Measurements from ENCODE around the gene MYNN. TPM values are rescaled to one million over a fixed set of nuclear protein-coding genes. Genes with fewer than 3 reads are reported as not detected.

MYNN gene
- total RNA-seq, 1 experiment from 2014 or later = 13.5 TPM

DNA sequence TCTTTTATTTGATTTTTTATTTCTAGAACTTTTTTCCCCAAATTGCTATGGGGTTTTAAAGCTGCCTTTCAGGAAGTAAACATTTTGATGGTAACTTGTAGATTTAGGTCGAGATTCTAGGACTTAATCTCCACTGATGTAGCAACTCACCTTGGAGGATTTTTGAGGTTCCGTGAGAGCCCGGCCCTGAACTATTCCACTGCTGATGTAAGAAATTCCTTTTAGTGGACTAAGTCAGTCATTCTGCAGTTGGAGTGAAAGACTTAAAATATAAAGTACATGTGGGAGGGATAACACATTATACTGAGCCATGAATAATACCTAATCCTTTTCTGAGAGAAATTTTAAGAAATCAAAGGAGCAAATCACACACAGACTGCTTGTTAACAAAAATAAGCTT lies 52.1 kb downstream of the MYNN start:
- Histone ChIP-seq H3K27ac (ENCODE audit: low read depth, low read length) (no peak overlapping the region), H4K20me1 (ENCODE audit: insufficient read depth) (no peaks in the 10 kb centered on the region), H3K36me3 (ENCODE audit: control insufficient read depth in 1 of 2, insufficient read depth in 2 of 2, low read length in 2 of 2) (no peaks in the 10 kb centered on the region), H3K4me2 (ENCODE audit: low read length) (no peak overlapping the region), H3K4me1 (ENCODE audit: control insufficient read depth in 1 of 2, insufficient read depth in 2 of 2, low read length in 2 of 2) (no peaks in the 10 kb centered on the region), H3K27me3 (ENCODE audit: insufficient read depth, low read length) (no peaks in the 10 kb centered on the region), H3K9ac (ENCODE audit: low read length) (no peak overlapping the region), H3K79me2 (ENCODE audit: insufficient read depth, low read length) (no peaks in the 10 kb centered on the region), H3K9me2 (ENCODE audit: insufficient read depth) (no peaks in the 10 kb centered on the region), H2AFZ (ENCODE audit: low read depth, low read length, poor library complexity, severe bottlenecking) (no peak overlapping the region), H3K4me3 (replicated peaks in 1 of 2; ENCODE audit: low read depth in 1 of 2, low read length in 2 of 2) (no peak overlapping the region), H3K9me3 (ENCODE audit: control insufficient read depth in 1 of 2, insufficient read depth in 1 of 2, low read depth in 1 of 2, low read length in 2 of 2) (no peaks in the 10 kb centered on the region)
- ATAC-seq (no peak), DNase-seq (ENCODE audit: low read depth, low spot score) (no peak)
- CTCF ChIA-PET = no interaction called here
- intact Hi-C loops (cut with micrococcal nuclease) = no loop called here
- no peak for TF ChIP-seq EZH2 (IDR thresholded peaks at IDR 0.05)
- POLR2A ChIA-PET = no interaction called here
- no TSS peak for BruUV-seq (replicated peaks)
- RAD21 ChIA-PET (ENCODE audit: low non-redundant PET in 1 of 2, low total read pairs in 2 of 2, uncharacterized antibody in 2 of 2, unreplicated experiment in 2 of 2) = no interaction called here

DNA sequence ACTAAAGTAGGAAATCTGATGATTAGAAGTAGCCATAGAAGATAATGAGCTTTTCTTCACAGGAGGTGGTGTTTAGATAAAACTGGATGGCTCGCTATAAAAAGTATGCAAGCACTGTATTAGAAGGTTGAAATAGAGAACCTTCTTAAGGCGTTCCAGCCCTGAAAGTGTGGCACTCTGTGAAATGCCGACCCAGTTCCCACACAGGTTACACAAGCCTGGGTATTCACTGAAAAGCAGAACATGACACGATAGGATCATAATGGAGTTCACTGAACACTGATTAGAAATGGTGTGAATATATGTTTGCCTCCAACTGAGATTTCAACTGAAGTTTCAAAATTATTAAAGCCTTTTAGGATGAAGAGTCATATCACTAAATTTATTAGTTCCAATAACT lies 54.5 kb downstream of the MYNN start:
- H3K4me1 ChIP-seq (ENCODE audit: control insufficient read depth in 1 of 2, insufficient read depth in 2 of 2, low read length in 2 of 2) = no peaks in the 10 kb centered on the region
- H3K9me3 ChIP-seq (ENCODE audit: control insufficient read depth in 1 of 2, insufficient read depth in 1 of 2, low read depth in 1 of 2, low read length in 2 of 2) = no peaks in the 10 kb centered on the region
- no peaks in the 10 kb centered on the region for H3K9me2 ChIP-seq (ENCODE audit: insufficient read depth)
- ChIA-PET RAD21 (ENCODE audit: low non-redundant PET in 1 of 2, low total read pairs in 2 of 2, uncharacterized antibody in 2 of 2, unreplicated experiment in 2 of 2) (no interaction called here), CTCF (no interaction called here), POLR2A (no interaction called here)
- no peak overlapping the region for H3K27ac ChIP-seq (ENCODE audit: low read depth, low read length)
- no peak overlapping the region for H3K4me3 ChIP-seq (replicated peaks in 1 of 2; ENCODE audit: low read depth in 1 of 2, low read length in 2 of 2)
- H3K9ac ChIP-seq (ENCODE audit: low read length) = no peak overlapping the region
- TF ChIP-seq POLR2A (IDR thresholded peaks at IDR 0.05; ENCODE audit: borderline replicate concordance, extremely low read depth, insufficient read depth, insufficient read length) = no peak
- TF ChIP-seq, protein P1, sequence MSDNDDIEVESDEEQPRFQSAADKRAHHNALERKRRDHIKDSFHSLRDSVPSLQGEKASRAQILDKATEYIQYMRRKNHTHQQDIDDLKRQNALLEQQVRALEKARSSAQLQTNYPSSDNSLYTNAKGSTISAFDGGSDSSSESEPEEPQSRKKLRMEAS (IDR thresholded peaks at IDR 0.05) = no peak
- TF ChIP-seq CBX3 (IDR thresholded peaks at IDR 0.05; ENCODE audit: low read depth) = no peak
- TF ChIP-seq, protein P2, sequence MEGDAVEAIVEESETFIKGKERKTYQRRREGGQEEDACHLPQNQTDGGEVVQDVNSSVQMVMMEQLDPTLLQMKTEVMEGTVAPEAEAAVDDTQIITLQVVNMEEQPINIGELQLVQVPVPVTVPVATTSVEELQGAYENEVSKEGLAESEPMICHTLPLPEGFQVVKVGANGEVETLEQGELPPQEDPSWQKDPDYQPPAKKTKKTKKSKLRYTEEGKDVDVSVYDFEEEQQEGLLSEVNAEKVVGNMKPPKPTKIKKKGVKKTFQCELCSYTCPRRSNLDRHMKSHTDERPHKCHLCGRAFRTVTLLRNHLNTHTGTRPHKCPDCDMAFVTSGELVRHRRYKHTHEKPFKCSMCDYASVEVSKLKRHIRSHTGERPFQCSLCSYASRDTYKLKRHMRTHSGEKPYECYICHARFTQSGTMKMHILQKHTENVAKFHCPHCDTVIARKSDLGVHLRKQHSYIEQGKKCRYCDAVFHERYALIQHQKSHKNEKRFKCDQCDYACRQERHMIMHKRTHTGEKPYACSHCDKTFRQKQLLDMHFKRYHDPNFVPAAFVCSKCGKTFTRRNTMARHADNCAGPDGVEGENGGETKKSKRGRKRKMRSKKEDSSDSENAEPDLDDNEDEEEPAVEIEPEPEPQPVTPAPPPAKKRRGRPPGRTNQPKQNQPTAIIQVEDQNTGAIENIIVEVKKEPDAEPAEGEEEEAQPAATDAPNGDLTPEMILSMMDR (IDR thresholded peaks at IDR 0.05 in 2 of 3, conservative IDR thresholded peaks at IDR 0.05 in 1 of 3; ENCODE audit: borderline replicate concordance in 1 of 3, insufficient read depth in 1 of 3, low read depth in 2 of 3, low read length in 2 of 3) = no peak
- TF ChIP-seq TCF7L2 (IDR thresholded peaks at IDR 0.05; ENCODE audit: borderline replicate concordance, extremely low read depth, insufficient read depth, insufficient read length) = no peak
- TF ChIP-seq YY1 (IDR thresholded peaks at IDR 0.05; ENCODE audit: extremely low read depth, insufficient replicate concordance, low read depth, low read length) = no peak
- TF ChIP-seq RAD21 (IDR thresholded peaks at IDR 0.05; ENCODE audit: low read depth) = no peak
- TF ChIP-seq JUND (IDR thresholded peaks at IDR 0.05) = no peak
- BruUV-seq (replicated peaks) = no TSS peak
- no peaks in the 10 kb centered on the region for H3K36me3 ChIP-seq (ENCODE audit: control insufficient read depth in 1 of 2, insufficient read depth in 2 of 2, low read length in 2 of 2)
- intact Hi-C loops (cut with micrococcal nuclease) = no loop called here
- H3K27me3 ChIP-seq (ENCODE audit: insufficient read depth, low read length) = no peaks in the 10 kb centered on the region
- H3K4me2 ChIP-seq (ENCODE audit: low read length) = no peak overlapping the region
- DNase-seq (ENCODE audit: low read depth, low spot score) = no peak
- no peak overlapping the region for H2AFZ ChIP-seq (ENCODE audit: low read depth, low read length, poor library complexity, severe bottlenecking)
- no peaks in the 10 kb centered on the region for H4K20me1 ChIP-seq (ENCODE audit: insufficient read depth)
- no peak for ATAC-seq
- no peaks in the 10 kb centered on the region for H3K79me2 ChIP-seq (ENCODE audit: insufficient read depth, low read length)
